ENCODE measurements around the gene SV2B. TPM values are rescaled to one million over a fixed set of nuclear protein-coding genes. Genes with fewer than 3 reads are reported as not detected.

SV2B gene
- total RNA-seq, 1 experiment from 2014 or later, result not detected

DNA sequence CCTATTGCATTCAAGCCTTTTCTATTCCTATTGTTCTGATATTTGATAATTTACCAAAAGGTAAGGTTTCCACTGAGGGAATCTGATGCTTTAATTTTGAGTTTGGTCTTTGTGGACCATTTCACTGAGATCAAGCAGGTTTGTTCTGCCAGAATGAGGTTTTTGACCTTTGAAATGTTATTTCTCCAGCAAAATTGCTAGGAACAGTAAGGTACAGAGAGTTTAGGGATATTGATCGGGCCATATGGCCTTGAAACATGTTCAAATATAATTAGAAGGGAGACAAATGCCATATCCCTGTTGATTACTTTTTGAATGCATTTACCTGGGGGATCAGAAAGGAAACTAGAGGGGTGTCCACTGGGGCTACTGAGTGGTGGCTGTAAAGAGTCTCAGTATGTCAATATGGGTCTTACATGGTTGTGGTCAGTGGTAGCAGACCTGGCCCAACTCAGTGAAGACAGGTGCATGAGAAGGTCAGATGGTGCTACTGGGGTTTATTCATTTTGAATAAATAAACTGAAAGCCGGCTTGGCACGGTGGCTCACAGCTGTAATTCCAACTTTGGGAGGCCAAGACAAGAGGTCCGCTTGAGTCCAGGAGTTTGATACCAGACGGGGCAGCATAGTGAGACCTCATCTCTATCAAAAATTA lies 100.2 kb downstream of the SV2B start:
- H3K79me1 ChIP-seq (ENCODE audit: insufficient read depth, low read depth, low read length, poor library complexity, severe bottlenecking), result no peaks in the 10 kb centered on the region
- Mint-ChIP-seq H3K4me1 (peaks cover 13 to 20% of the 10 kb centered on the region in 2 experiments), H3K27me3 (ENCODE audit: low read depth) (peaks cover 1% of the 10 kb centered on the region; the same call in 1 of the 2 replicates), H3K36me3 (ENCODE audit: insufficient read depth in 1 of 3, low read depth in 3 of 3) (no peaks in the 10 kb centered on the region), H3K4me3 (no peak overlapping the region), H3K9me3 (no peaks in the 10 kb centered on the region), H3K27ac (no peak overlapping the region)
- H4K5ac ChIP-seq (ENCODE audit: insufficient read length, low read depth, low read length), result no peak overlapping the region
- no peaks in the 10 kb centered on the region for H3K79me2 ChIP-seq (ENCODE audit: insufficient read depth, low read length)
- no peak overlapping the region for H3K18ac ChIP-seq (ENCODE audit: insufficient read length, low read depth, low read length)
- H3K23ac ChIP-seq (ENCODE audit: insufficient read length, low read depth, low read length), result no peak overlapping the region
- no peak overlapping the region for H3K4ac ChIP-seq (ENCODE audit: low read depth, low read length)
- H2BK120ac ChIP-seq (ENCODE audit: low read depth, low read length, poor library complexity, severe bottlenecking), result no peak overlapping the region
- no peaks in the 10 kb centered on the region for H3K23me2 ChIP-seq (ENCODE audit: insufficient read length, low read depth, low read length, poor library complexity, severe bottlenecking)
- no peak overlapping the region for H2BK12ac ChIP-seq (ENCODE audit: insufficient read length, low read depth, low read length)
- no peaks in the 10 kb centered on the region for H3K9me3 ChIP-seq (ENCODE audit: control insufficient read depth, low read depth, low read length)
- no peak overlapping the region for H3K27ac ChIP-seq (ENCODE audit: insufficient read length, low read depth, low read length)
- peaks cover 4% of the 10 kb centered on the region; the same call in 1 of the 2 replicates for H3K4me1 ChIP-seq (ENCODE audit: insufficient read depth, low read length)
- DNase-seq, result no peak
- no peak overlapping the region for H2AK5ac ChIP-seq (ENCODE audit: insufficient read length, low read length)
- no peak overlapping the region for H3T11ph ChIP-seq (ENCODE audit: low read length)
- H2BK5ac ChIP-seq (ENCODE audit: insufficient read length, low read length), result no peak overlapping the region
- H4K91ac ChIP-seq (ENCODE audit: insufficient read length, low read depth, low read length), result no peak overlapping the region
- no peak overlapping the region for H4K8ac ChIP-seq (replicated peaks; ENCODE audit: insufficient read length, low read depth, low read length)
- no peak overlapping the region for H2BK20ac ChIP-seq (ENCODE audit: low read depth, low read length, poor library complexity, severe bottlenecking)
- H2BK15ac ChIP-seq (ENCODE audit: low read depth, low read length), result no peak overlapping the region
- H4K20me1 ChIP-seq (ENCODE audit: control insufficient read depth, insufficient read depth, insufficient read length), result no peaks in the 10 kb centered on the region
- no peak overlapping the region for H3K14ac ChIP-seq (ENCODE audit: insufficient read depth, low read length)
- no peak overlapping the region for H3K56ac ChIP-seq (ENCODE audit: insufficient read length, low read depth, low read length)
- TF ChIP-seq, protein P1, sequence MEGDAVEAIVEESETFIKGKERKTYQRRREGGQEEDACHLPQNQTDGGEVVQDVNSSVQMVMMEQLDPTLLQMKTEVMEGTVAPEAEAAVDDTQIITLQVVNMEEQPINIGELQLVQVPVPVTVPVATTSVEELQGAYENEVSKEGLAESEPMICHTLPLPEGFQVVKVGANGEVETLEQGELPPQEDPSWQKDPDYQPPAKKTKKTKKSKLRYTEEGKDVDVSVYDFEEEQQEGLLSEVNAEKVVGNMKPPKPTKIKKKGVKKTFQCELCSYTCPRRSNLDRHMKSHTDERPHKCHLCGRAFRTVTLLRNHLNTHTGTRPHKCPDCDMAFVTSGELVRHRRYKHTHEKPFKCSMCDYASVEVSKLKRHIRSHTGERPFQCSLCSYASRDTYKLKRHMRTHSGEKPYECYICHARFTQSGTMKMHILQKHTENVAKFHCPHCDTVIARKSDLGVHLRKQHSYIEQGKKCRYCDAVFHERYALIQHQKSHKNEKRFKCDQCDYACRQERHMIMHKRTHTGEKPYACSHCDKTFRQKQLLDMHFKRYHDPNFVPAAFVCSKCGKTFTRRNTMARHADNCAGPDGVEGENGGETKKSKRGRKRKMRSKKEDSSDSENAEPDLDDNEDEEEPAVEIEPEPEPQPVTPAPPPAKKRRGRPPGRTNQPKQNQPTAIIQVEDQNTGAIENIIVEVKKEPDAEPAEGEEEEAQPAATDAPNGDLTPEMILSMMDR (conservative IDR thresholded peaks at IDR 0.05), result no peak
- H3K27me3 ChIP-seq (ENCODE audit: insufficient read depth, low read length), result no peaks in the 10 kb centered on the region
- H3K4me2 ChIP-seq (ENCODE audit: insufficient read depth, insufficient read length, low read length), result no peak overlapping the region
- WGBS (ENCODE audit: extremely low coverage, insufficient read length, low lambda C conversion rate), result no CpG with 5 or more reads among the region's 5 CpGs
- no peak overlapping the region for H3K9ac ChIP-seq (ENCODE audit: extremely low read depth, insufficient read length, low read length)
- H2AFZ ChIP-seq (ENCODE audit: low read length), result no peak overlapping the region

All from H9 (cell line).